Gastroesophageal sphincter (tissue), 4 donors: ENCODE measurements around the gene CDRT4. TPM values are rescaled to one million over a fixed set of nuclear protein-coding genes. Genes with fewer than 3 reads are reported as not detected.

ENCODE experiments used
- ATAC-seq: fragments of 150-250 bp; one replicate; pipeline ENCODE4 v1.9.1; 2016; ENCODE audit warnings: mild to moderate bottlenecking, moderate library complexity
- H3K27ac ChIP-seq, 4 donors: fragments of 200-600 bp; sonication (generic) in 3 of 4; 1 replicate in 3 of 4; 2 replicates in 1 of 4; pipeline ENCODE4 v1.5.1; 2016 to 2019
- H3K27me3 ChIP-seq: fragments of 200-600 bp; sonication (generic); one replicate; pipeline ENCODE4 v1.5.1; 2019
- H3K36me3 ChIP-seq, 2 donors: fragments of 200-600 bp; sonication (generic); one replicate each; pipeline ENCODE4 v1.5.1; 2019; ENCODE audit warnings: control low read depth in 1 of 2
- H3K4me1 ChIP-seq, 3 donors: fragments of 200-600 bp; sonication (generic); 1 replicate in 2 of 3; 2 replicates in 1 of 3; pipeline ENCODE4 v1.5.1; 2016 to 2019; ENCODE audit warnings: control low read depth in 2 of 3
- H3K4me3 ChIP-seq, 2 donors: fragments of 200-600 bp; sonication (generic); one replicate each; pipeline ENCODE4 v1.5.1; 2019; ENCODE audit warnings: mild to moderate bottlenecking in 1 of 2, moderate library complexity in 1 of 2
- H3K9me3 ChIP-seq, 3 donors: fragments of 200-600 bp; sonication (generic); one replicate each; pipeline ENCODE4 v1.5.1; 2017 to 2019; ENCODE audit warnings: control low read depth in 2 of 3
- EP300 ChIP-seq: sonication (generic); formaldehyde crosslinking; IDR thresholded peaks from one replicate; pipeline ENCODE4 v1.6.1; 2017; ENCODE audit warnings: antibody characterized with exemption, mild to moderate bottlenecking
- POLR2A ChIP-seq, 2 donors: fragments of 450-650 bp; IDR thresholded peaks; one replicate each; pipeline ENCODE4 v1.6.1; 2017; ENCODE audit warnings: antibody characterized with exemption in 2 of 2, mild to moderate bottlenecking in 2 of 2, moderate library complexity in 1 of 2
- POLR2AphosphoS5 ChIP-seq: sonication (generic); formaldehyde crosslinking; IDR thresholded peaks from one replicate; pipeline ENCODE4 v1.6.1; 2017; ENCODE audit warnings: antibody characterized with exemption
- WGBS, 2 donors: methylation state at CpG; one replicate each; pipeline ENCODE4 v1.1.5; 2018; ENCODE audit warnings: low coverage in 1 of 2; 5-methylcytosine and 5-hydroxymethylcytosine counted together
- total RNA-seq, 4 donors: library from RNA; depleted of rRNA; stranded (reverse); fragments of >200 nt; gene quantifications; one replicate each; pipeline ENCODE4 v1.1.0, GENCODE V29; 2016
- TF ChIP-seq, protein P1 (sequence below), 4 experiments: fragments of 200-600 bp in 2 of 4; fragments of 450-650 bp in 2 of 4; sonication (generic) in 1 of 4; IDR thresholded peaks; one replicate each; pipeline ENCODE4 v1.5.1; 2017 to 2019; ENCODE audit warnings: antibody characterized with exemption in 4 of 4, mild to moderate bottlenecking in 2 of 4, moderate library complexity in 2 of 4

Gene CDRT4
- 1 to 10 TPM; 5.4 to 5.9 (median 5.5) TPM for total RNA-seq

DNA sequence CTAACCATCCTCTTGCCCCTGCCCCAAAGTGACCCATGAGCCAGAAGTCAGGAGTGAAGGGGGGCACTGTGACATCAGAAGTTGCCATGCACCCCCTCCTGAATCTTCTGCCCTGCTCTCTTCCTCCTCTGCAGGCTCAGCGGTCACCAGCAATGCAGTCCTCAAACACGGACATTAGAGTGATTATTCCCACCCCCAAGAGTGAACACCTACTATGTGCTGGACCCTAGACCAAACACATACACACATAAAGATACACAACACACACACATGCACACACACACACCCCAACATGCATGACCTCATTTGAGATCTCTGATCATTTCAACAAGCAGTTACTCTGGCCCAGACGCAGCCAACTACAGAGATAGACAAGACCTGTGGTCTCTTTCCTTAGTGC lies at the start of gene CDRT4:
Gene CDRT4 (minus strand): TSS at position 30 of the 400 bp plus-strand sequence. CDS start 27,383 bp downstream, outside the sequence.
- Histone ChIP-seq H3K36me3 (no peaks in the 10 kb centered on the region), H3K27ac (peak within 1 kb of the TSS in 1 of 4 donors; percentile 16), H3K27me3 (no peaks in the 10 kb centered on the region), H3K9me3 (no peaks in the 10 kb centered on the region), H3K4me1 (peaks cover 6 to 27% (median 21%) of the 10 kb centered on the region in 3 donors), H3K4me3 (no peak within 1 kb of the TSS)
- no peak for TF ChIP-seq POLR2AphosphoS5
- no peak for TF ChIP-seq POLR2A (IDR thresholded peaks at IDR 0.05)
- TF ChIP-seq, protein P1, sequence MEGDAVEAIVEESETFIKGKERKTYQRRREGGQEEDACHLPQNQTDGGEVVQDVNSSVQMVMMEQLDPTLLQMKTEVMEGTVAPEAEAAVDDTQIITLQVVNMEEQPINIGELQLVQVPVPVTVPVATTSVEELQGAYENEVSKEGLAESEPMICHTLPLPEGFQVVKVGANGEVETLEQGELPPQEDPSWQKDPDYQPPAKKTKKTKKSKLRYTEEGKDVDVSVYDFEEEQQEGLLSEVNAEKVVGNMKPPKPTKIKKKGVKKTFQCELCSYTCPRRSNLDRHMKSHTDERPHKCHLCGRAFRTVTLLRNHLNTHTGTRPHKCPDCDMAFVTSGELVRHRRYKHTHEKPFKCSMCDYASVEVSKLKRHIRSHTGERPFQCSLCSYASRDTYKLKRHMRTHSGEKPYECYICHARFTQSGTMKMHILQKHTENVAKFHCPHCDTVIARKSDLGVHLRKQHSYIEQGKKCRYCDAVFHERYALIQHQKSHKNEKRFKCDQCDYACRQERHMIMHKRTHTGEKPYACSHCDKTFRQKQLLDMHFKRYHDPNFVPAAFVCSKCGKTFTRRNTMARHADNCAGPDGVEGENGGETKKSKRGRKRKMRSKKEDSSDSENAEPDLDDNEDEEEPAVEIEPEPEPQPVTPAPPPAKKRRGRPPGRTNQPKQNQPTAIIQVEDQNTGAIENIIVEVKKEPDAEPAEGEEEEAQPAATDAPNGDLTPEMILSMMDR (IDR thresholded peaks at IDR 0.05) = no peak
- TF ChIP-seq EP300 = no peak
- no peak for ATAC-seq
- WGBS, 2 donors = 96% methylated on average over 3 of the region's 3 CpGs; no CpG with 5 or more reads in 1 of the 2 donors

DNA sequence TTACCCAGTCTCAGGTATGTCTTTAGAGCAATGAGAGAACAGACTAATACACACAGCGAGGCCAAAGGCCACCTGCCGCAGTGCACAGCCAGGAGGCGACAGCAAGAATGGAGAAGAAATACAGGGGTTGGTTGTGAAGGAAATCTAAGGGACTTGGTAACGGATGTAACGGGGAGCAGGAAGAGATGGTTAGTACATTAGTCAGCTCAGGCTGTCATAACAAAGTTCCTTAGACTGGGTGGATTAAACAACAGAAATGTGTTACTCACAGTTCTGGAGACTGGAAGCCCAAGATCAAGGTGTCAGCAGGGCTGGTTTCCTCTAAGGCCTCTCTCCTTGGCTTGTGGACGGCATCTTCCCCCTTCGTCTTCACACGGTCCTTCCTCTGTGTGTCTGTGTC lies 48.7 kb upstream of the CDRT4 start:
- no peak for ATAC-seq
- peaks cover 0 to 15% of the 10 kb centered on the region in 2 donors for H3K36me3 ChIP-seq
- no peak overlapping the region for H3K4me3 ChIP-seq
- H3K27me3 ChIP-seq = no peaks in the 10 kb centered on the region
- H3K9me3 ChIP-seq = no peaks in the 10 kb centered on the region
- peaks cover 8 to 40% (median 17%) of the 10 kb centered on the region in 3 donors for H3K4me1 ChIP-seq
- H3K27ac ChIP-seq = no peak overlapping the region
- WGBS, 2 donors = 83 to 97% methylated on average over 3 to 6 of the region's 8 CpGs
- no peak for TF ChIP-seq POLR2AphosphoS5
- TF ChIP-seq EP300 = no peak
- TF ChIP-seq, protein P1 (IDR thresholded peaks at IDR 0.05) = no peak
- TF ChIP-seq POLR2A (IDR thresholded peaks at IDR 0.05) = no peak

DNA sequence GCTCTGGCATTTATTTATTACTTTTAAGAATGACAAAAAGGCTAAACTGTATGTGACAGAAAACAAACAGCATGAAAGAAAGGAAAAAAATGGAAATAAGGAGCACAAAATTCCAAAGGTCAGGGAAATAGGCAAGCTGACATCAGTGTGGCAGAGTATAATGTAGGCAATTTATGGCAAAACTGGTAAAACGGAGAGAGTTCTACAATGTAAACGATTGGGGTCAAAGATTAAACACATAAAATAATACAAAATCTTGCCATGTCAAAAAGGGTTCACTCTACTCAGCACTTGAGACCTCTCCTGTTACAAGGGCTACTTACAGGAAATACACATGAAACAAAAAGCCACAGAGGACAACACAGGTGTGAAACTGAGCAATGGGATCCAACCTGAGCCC lies 47.0 kb upstream of the CDRT4 start:
- Histone ChIP-seq H3K27ac (peak overlapping the region in 3 of 4 donors; percentile 21 to 78 (median 73)), H3K9me3 (no peaks in the 10 kb centered on the region), H3K4me3 (no peak overlapping the region), H3K27me3 (no peaks in the 10 kb centered on the region), H3K36me3 (peaks cover 0 to 15% of the 10 kb centered on the region in 2 donors), H3K4me1 (peaks cover 8 to 51% (median 17%) of the 10 kb centered on the region in 3 donors)
- ATAC-seq = no peak
- 26 to 43% methylated on average over 2 of the region's 2 CpGs for WGBS, 2 donors
- TF ChIP-seq POLR2AphosphoS5 = no peak
- TF ChIP-seq POLR2A (IDR thresholded peaks at IDR 0.05) = no peak
- TF ChIP-seq, protein P1 (IDR thresholded peaks at IDR 0.05) = no peak
- TF ChIP-seq EP300 = no peak

DNA sequence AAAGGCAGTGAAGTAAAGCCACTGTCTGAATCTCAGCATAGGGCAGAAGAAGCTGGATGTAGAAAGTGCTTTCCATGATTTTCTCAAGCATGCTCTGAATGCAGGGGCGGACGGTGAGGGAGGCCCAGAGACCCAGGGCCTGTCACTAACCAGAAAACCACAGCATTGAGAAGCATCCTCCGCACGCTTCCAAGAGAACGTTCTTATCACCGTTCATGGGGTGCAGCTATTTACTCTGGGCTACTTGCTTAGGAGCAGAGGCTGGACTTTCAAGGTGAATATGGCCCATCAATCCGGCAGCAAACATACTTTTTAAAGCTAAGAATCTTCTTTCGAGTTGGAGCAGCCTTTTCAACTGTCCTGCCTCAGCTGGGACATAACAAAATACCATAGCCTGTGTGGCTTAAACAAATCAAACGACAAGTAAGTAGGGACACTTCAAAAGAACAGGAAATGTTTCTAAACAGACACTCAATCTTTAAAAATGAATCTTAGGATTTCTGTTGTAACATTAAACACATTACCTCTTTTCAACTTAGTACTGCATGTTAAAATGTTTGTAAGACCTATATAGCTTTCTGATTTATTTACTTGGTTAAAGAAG lies 46.5 kb upstream of the CDRT4 start:
- Histone ChIP-seq H3K27ac (peak overlapping the region; percentile 64 to 78 (median 73)), H3K9me3 (no peaks in the 10 kb centered on the region), H3K4me1 (peaks cover 8 to 51% (median 17%) of the 10 kb centered on the region in 3 donors), H3K27me3 (no peaks in the 10 kb centered on the region), H3K4me3 (no peak overlapping the region), H3K36me3 (peaks cover 0 to 15% of the 10 kb centered on the region in 2 donors)
- no peak for ATAC-seq
- WGBS, 2 donors = 32 to 60% methylated on average over 5 to 9 of the region's 9 CpGs
- TF ChIP-seq EP300 = no peak
- TF ChIP-seq, protein P1 (IDR thresholded peaks at IDR 0.05) = no peak
- no peak for TF ChIP-seq POLR2A (IDR thresholded peaks at IDR 0.05)
- TF ChIP-seq POLR2AphosphoS5 = no peak
